Posterior vena cava (tissue), 2 donors: Measurements from ENCODE around the gene ZBTB48. TPM values are rescaled to one million over a fixed set of nuclear protein-coding genes. Genes with fewer than 3 reads are reported as not detected.
A peak's percentile ranks its signal among the peaks of the same experiment; 100 is the strongest.
"Not testable (repeated sequence)": the region's sequence is repeated elsewhere in the genome, so short reads cannot be mapped to it uniquely, and the experiment has no call there.

ENCODE experiments used
- DNase-seq: peaks from one replicate; pipeline ENCODE4 v3.0.0-alpha.2; 2020; ENCODE audit warnings: low spot score
- intact Hi-C, 2 donors: fragments of 100-400 bp; cut with DNase I; formaldehyde crosslinking; loops; one replicate each; pipeline versions ENCODE4 v1.14.1 to v1.14.2; 2022 to 2023
- total RNA-seq, 2 donors: library from RNA; stranded (reverse); fragmentation: NEBNext Ultra II Directional; extraction: Animal tissue kit (Norgen Biotek cat#: 25700); gene quantifications; one replicate each; pipeline ENCODE4 v1.2.1, GENCODE V29; 2021
- donor health status: DM: yes; HTN: yes; CAD: no.
- donor health status: DM: yes; HTN: yes; CAD: no.

Gene ZBTB48
- total RNA-seq, 2 donors from 2014 or later = 18.6 to 19.5 TPM

- intact Hi-C loops = no loop called here
- no peak for DNase-seq
Measured at GRCh38 chr1:6588128-6588892, 8.5 kb downstream of the ZBTB48 start.

- intact Hi-C loops = no loop called here
- no peak for DNase-seq
Measured at GRCh38 chr1:6588893-6589520, 9.2 kb downstream of the ZBTB48 start.

- intact Hi-C loops = no loop called here
- no peak for DNase-seq
Measured at GRCh38 chr1:6590046-6590445, 10.3 kb downstream of the ZBTB48 start.

GRCh38 chr1:6591222-6591621 is 11.4 kb downstream of the ZBTB48 start:
- intact Hi-C loops = no loop called here
- DNase-seq = no peak

- intact Hi-C loops = no loop called here
- no peak for DNase-seq
Measured at GRCh38 chr1:6591644-6592043, 11.8 kb downstream of the ZBTB48 start.

GRCh38 chr1:6592441-6592840 is 12.6 kb downstream of the ZBTB48 start:
- intact Hi-C loops = no loop called here
- DNase-seq = no peak

GRCh38 chr1:6592865-6593593 is 13.2 kb downstream of the ZBTB48 start:
- DNase-seq = no peak
- intact Hi-C loops = no loop called here

- no peak for DNase-seq
- intact Hi-C loops = loop anchor here in 1 of 2 donors (2.0 kb wide), 1 partner anchor 43 kb away; no protein-coding TSS in a partner anchor
Measured at GRCh38 chr1:6593810-6594209, 14.0 kb downstream of the ZBTB48 start.

- intact Hi-C loops = loop anchor here in 1 of 2 donors (2.0 kb wide), 1 partner anchor 42 kb away; no protein-coding TSS in a partner anchor
Measured at GRCh38 chr1:6594977-6595740, 15.4 kb downstream of the ZBTB48 start.

GRCh38 chr1:6596351-6596750 is 16.6 kb downstream of the ZBTB48 start:
- intact Hi-C loops = no loop called here
- DNase-seq = no peak

More at GRCh38 chr1:6594977-6595740, 15.4 kb downstream of the ZBTB48 start:
- DNase-seq = no peak

- DNase-seq = no peak
- intact Hi-C loops = no loop called here
Measured at GRCh38 chr1:6596886-6597776, 17.3 kb downstream of the ZBTB48 start.

- intact Hi-C loops = no loop called here
- no peak for DNase-seq
Measured at GRCh38 chr1:6597777-6598131, 18.0 kb downstream of the ZBTB48 start.

GRCh38 chr1:6599141-6599975 is 19.6 kb downstream of the ZBTB48 start:
- no peak for DNase-seq

GRCh38 chr1:6599991-6600390 is 20.2 kb downstream of the ZBTB48 start:
- intact Hi-C loops, DNase-seq: not testable (repeated sequence)

More at GRCh38 chr1:6599141-6599975, 19.6 kb downstream of the ZBTB48 start:
- intact Hi-C loops = no loop called here

GRCh38 chr1:6600410-6601048 is 20.7 kb downstream of the ZBTB48 start:
- intact Hi-C loops = no loop called here
- peak; percentile 79 for DNase-seq

GRCh38 chr1:6601049-6601922 is 21.5 kb downstream of the ZBTB48 start:
- peak; percentile 90 for DNase-seq
- intact Hi-C loops = no loop called here
